RPMI8226 (cell line): ENCODE measurements around the gene MYO5B.
"Not testable (repeated sequence)": the region's sequence is repeated elsewhere in the genome, so short reads cannot be mapped to it uniquely, and the experiment has no call there.

Experiments used
- DNase-seq: peaks from one replicate; pipeline ENCODE4 v3.0.0-alpha.2; 2015

The MYO5B gene

GRCh38 chr18:50194631-50195532 lies at the start of gene MYO5B:
MYO5B (minus strand) TSS chr18:50195147; CDS start chr18:50194793, 354 bp downstream.
- DNase-seq, result peak; percentile 91

GRCh38 chr18:50241768-50242167 lies 46.8 kb upstream of the MYO5B start:
- not testable (repeated sequence) for DNase-seq

- DNase-seq, result no peak
Observed at GRCh38 chr18:50240080-50240563, 45.2 kb upstream of the MYO5B start.

GRCh38 chr18:50232419-50232818 lies 37.5 kb upstream of the MYO5B start:
- DNase-seq, result no peak

- no peak for DNase-seq
Observed at GRCh38 chr18:50231621-50232020, 36.7 kb upstream of the MYO5B start.

GRCh38 chr18:50220249-50220648 lies 25.3 kb upstream of the MYO5B start:
- not testable (repeated sequence) for DNase-seq

- peak; percentile 55 for DNase-seq
Observed at GRCh38 chr18:50218432-50219197, 23.7 kb upstream of the MYO5B start.

- no peak for DNase-seq
Observed at GRCh38 chr18:50209311-50209710, 14.4 kb upstream of the MYO5B start.

- DNase-seq, result no peak
Observed at GRCh38 chr18:50207722-50208121, 12.8 kb upstream of the MYO5B start.

GRCh38 chr18:50203801-50204604 lies 9.1 kb upstream of the MYO5B start:
- DNase-seq, result peak; percentile 70

GRCh38 chr18:50201476-50202018 lies 6.6 kb upstream of the MYO5B start:
- no peak for DNase-seq

GRCh38 chr18:50199921-50200320 lies 5.0 kb upstream of the MYO5B start:
- DNase-seq, result no peak

GRCh38 chr18:50199346-50199855 lies 4.5 kb upstream of the MYO5B start:
- DNase-seq, result no peak

- DNase-seq, result no peak
Observed at GRCh38 chr18:50196261-50196660, 1.3 kb upstream of the MYO5B start.

GRCh38 chr18:50195689-50196088 lies 742 bp upstream of the MYO5B start:
- DNase-seq, result no peak

- DNase-seq, result peak; percentile 16
Observed at GRCh38 chr18:50193796-50194630, 934 bp downstream of the MYO5B start.

- no peak for DNase-seq
Observed at GRCh38 chr18:50192995-50193795, 1.8 kb downstream of the MYO5B start.

- no peak for DNase-seq
Observed at GRCh38 chr18:50190926-50191325, 4.0 kb downstream of the MYO5B start.

- DNase-seq, result no peak
Observed at GRCh38 chr18:50190236-50190635, 4.7 kb downstream of the MYO5B start.

GRCh38 chr18:50189160-50189559 lies 5.8 kb downstream of the MYO5B start:
- no peak for DNase-seq

- no peak for DNase-seq
Observed at GRCh38 chr18:50188652-50189051, 6.3 kb downstream of the MYO5B start.
